Activated CD8-positive, alpha-beta memory T cell treated with anti-CD3 and anti-CD28 coated beads, Interleukin-2, amount 10 ng/mL, durations not matched to agents 7 days and 5 days (primary cell): ENCODE data around the gene OR10A7. TPM values are rescaled to one million over a fixed set of nuclear protein-coding genes. Genes with fewer than 3 reads are reported as not detected.

Source experiments
- ATAC-seq: fragments of 150-1000 bp; cut with Tn5 transposase; one replicate; pipeline ENCODE4 v1.10.0; 2021; ENCODE audit warnings: moderate library complexity
- CTCF ChIA-PET: fragments of 350-600 bp; sonication (Branson Sonifier 250); formaldehyde crosslinking; loops from one replicate; lab custom pipeline; 2021; ENCODE audit warnings: antibody characterized with exemption; lab: Charles Lee
- DNase-seq: peaks from one replicate; pipeline ENCODE4 v3.0.0-alpha.2; 2020
- H3K27ac Mint-ChIP-seq: one replicate; pipeline ENCODE4 v1.8.0; 2021; ENCODE audit warnings: mild to moderate bottlenecking, mixed read lengths
- H3K27me3 Mint-ChIP-seq: one replicate; pipeline ENCODE4 v1.8.0; 2021; ENCODE audit warnings: mixed read lengths
- H3K36me3 Mint-ChIP-seq: one replicate; pipeline ENCODE4 v1.8.0; 2021; ENCODE audit warnings: mild to moderate bottlenecking, mixed read lengths
- H3K4me1 Mint-ChIP-seq: one replicate; pipeline ENCODE4 v1.8.0; 2021; ENCODE audit warnings: mixed read lengths
- H3K4me3 Mint-ChIP-seq: one replicate; pipeline ENCODE4 v1.8.0; 2021; ENCODE audit warnings: mild to moderate bottlenecking, moderate library complexity, mixed read lengths
- H3K9me3 Mint-ChIP-seq: one replicate; pipeline ENCODE4 v1.8.0; 2022; ENCODE audit warnings: low read depth, mixed read lengths
- total RNA-seq, 2 experiments: library from RNA; stranded (reverse); gene quantifications; one replicate each; pipeline ENCODE4 v1.2.3, GENCODE V29; 2021

OR10A7 gene
- total RNA-seq, 2 experiments from 2014 or later, result not detected

DNA sequence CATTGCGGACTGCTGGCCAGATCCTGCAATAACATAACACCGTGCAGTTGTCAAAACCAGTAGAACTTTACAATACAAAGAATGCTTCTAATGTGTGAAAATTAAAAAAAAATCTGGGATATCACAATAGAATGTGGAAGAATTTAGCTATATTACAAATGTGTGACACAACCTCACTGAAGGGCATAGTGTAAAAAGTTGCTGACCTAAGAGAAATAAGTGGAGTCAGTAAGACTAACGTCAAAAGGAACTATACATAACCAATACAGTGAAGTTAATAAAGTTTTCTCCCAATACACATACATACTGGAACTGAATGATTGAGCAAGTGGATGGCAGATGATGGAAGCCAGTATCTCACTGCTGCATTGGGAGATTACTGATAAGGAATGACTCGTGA is 36.0 kb downstream of the OR10A7 start:
- no peaks in the 10 kb centered on the region for H3K36me3 Mint-ChIP-seq
- no peaks in the 10 kb centered on the region for H3K4me1 Mint-ChIP-seq
- no peak overlapping the region for H3K4me3 Mint-ChIP-seq
- no peak overlapping the region for H3K27ac Mint-ChIP-seq
- H3K9me3 Mint-ChIP-seq, result no peaks in the 10 kb centered on the region
- no peak for ATAC-seq
- CTCF ChIA-PET, result no interaction called here
- peaks cover 4% of the 10 kb centered on the region for H3K27me3 Mint-ChIP-seq
- no peak for DNase-seq

DNA sequence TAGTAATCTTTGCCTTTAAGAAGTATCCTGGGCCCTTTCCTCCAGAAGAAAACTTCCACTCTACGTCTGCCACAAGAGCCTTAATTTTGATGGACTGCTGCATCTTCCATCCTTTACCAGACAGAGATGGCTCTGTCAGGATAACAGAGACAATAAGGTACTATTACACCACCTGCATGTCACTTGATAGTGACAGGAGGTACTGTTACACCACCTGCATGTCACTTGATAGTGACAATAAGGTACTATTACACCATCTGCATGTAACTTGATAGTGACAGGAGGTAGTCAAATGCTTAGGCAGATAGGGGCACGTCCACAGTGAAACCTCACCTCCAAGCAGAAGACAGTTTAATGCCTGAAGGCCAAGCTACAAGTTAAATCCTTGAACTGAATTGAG is 37.5 kb downstream of the OR10A7 start:
- H3K36me3 Mint-ChIP-seq, result no peaks in the 10 kb centered on the region
- H3K9me3 Mint-ChIP-seq, result no peaks in the 10 kb centered on the region
- H3K4me3 Mint-ChIP-seq, result no peak overlapping the region
- H3K27me3 Mint-ChIP-seq, result peaks cover 9% of the 10 kb centered on the region
- CTCF ChIA-PET, result no interaction called here
- H3K27ac Mint-ChIP-seq, result no peak overlapping the region
- ATAC-seq (no peak), DNase-seq (no peak)
- H3K4me1 Mint-ChIP-seq, result no peaks in the 10 kb centered on the region

Other genes with a start within 250 kb of the OR10A7 start
- 10 to 100 TPM; 65.9 to 74.6 TPM for gene TESPA1, start 236.3 kb upstream of the OR10A7 start, total RNA-seq
- gene NEUROD4, start 201.1 kb upstream of the OR10A7 start, total RNA-seq, result not detected
- not detected for gene OR9K2, start 94.6 kb upstream of the OR10A7 start, total RNA-seq
- gene OR6C74, start 23.6 kb downstream of the OR10A7 start, total RNA-seq, result not detected
- not detected for gene OR6C6, start 75.5 kb downstream of the OR10A7 start, total RNA-seq
- not detected for gene OR6C1, start 93.3 kb downstream of the OR10A7 start, total RNA-seq
- not detected for gene OR6C3, start 109.7 kb downstream of the OR10A7 start, total RNA-seq
- gene OR6C75, start 141.9 kb downstream of the OR10A7 start, total RNA-seq, result not detected
- not detected for gene OR6C65, start 179.5 kb downstream of the OR10A7 start, total RNA-seq
- not detected for gene OR6C76, start 205.2 kb downstream of the OR10A7 start, total RNA-seq
- not detected for gene OR6C2, start 223.1 kb downstream of the OR10A7 start, total RNA-seq
- gene OR6C70, start 249.1 kb downstream of the OR10A7 start, total RNA-seq, result not detected